ENCODE data around the gene TP53. TPM values are rescaled to one million over a fixed set of nuclear protein-coding genes. Genes with fewer than 3 reads are reported as not detected.
A peak's percentile ranks its signal among the peaks of the same experiment; 100 is the strongest.

The TP53 gene
- total and polyA plus RNA-seq, 10 of the 15 experiments (the other 5 are each of a cell fraction or from before 2014, with no cell fraction given): 35.6 to 162 (median 75.9) TPM

DNA sequence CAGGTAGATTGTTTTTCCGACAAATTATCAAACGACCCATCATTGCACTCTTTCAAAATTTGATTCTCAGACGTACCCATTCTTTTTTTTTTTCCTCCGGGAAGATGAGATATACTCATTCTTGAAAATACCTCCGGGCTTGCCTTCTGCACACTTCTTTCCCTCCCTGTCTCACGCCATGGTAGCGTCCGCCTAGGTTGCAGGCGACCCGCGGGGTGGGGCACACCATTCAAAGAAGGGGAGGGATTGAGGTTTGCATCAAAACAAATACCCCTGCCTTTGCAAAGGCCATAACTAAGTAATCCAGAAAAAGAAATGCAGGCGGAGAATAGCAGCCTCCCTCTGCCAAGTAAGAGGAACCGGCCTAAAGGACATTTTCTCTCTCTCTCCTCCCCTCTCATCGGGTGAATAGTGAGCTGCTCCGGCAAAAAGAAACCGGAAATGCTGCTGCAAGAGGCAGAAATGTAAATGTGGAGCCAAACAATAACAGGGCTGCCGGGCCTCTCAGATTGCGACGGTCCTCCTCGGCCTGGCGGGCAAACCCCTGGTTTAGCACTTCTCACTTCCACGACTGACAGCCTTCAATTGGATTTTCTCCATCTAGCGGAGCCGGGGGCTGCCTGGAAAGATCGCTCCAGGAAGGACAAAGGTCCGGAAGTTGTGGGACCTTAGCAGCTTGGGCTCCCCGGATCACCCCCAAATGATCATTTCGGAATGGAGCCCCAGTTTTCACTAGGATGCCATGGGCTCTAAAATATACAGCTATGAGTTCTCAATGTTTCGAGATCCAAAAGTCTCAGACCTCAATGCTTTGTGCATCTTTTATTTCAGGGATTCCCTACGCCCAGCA lies 843 bp downstream of the TP53 start (continued):
- no peak for TF ChIP-seq NFYB (IDR thresholded peaks at IDR 0.05; ENCODE audit: insufficient read depth, low read depth, low read length)
- no peak for TF ChIP-seq HDAC2 (IDR thresholded peaks at IDR 0.05)
- TF ChIP-seq KDM1A (IDR thresholded peaks at IDR 0.05; ENCODE audit: borderline replicate concordance): no peak
- TF ChIP-seq BRCA1 (IDR thresholded peaks at IDR 0.05; ENCODE audit: low read depth, low read length): peak; percentile 60
- TF ChIP-seq ZNF24 (IDR thresholded peaks at IDR 0.05): no peak
- peak; percentile 68; the same call in 1 of the 2 replicates for TF ChIP-seq PML (IDR thresholded peaks at IDR 0.05; ENCODE audit: low read length)
- TF ChIP-seq NRF1 (conservative IDR thresholded peaks at IDR 0.05; ENCODE audit: low read depth, low read length): no peak
- TF ChIP-seq ZNF217 (IDR thresholded peaks at IDR 0.05): no peak
- TF ChIP-seq SMAD1 (IDR thresholded peaks at IDR 0.05; ENCODE audit: low read depth, partially characterized antibody): peak; percentile 81
- TF ChIP-seq CREB1 (IDR thresholded peaks at IDR 0.05; ENCODE audit: low read depth): no peak
- TF ChIP-seq, protein P1, sequence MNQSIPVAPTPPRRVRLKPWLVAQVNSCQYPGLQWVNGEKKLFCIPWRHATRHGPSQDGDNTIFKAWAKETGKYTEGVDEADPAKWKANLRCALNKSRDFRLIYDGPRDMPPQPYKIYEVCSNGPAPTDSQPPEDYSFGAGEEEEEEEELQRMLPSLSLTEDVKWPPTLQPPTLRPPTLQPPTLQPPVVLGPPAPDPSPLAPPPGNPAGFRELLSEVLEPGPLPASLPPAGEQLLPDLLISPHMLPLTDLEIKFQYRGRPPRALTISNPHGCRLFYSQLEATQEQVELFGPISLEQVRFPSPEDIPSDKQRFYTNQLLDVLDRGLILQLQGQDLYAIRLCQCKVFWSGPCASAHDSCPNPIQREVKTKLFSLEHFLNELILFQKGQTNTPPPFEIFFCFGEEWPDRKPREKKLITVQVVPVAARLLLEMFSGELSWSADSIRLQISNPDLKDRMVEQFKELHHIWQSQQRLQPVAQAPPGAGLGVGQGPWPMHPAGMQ (IDR thresholded peaks at IDR 0.05; ENCODE audit: borderline replicate concordance): no peak
- 0 out of 2 replicates have a peak, but pooled peaks have one; percentile 17 for TF ChIP-seq SMARCA5 (IDR thresholded peaks at IDR 0.05)
- no peak for TF ChIP-seq IRF4 (IDR thresholded peaks at IDR 0.05; ENCODE audit: low read depth, low read length)
- no peak for TF ChIP-seq NFYA (IDR thresholded peaks at IDR 0.05; ENCODE audit: borderline replicate concordance, low read depth, low read length)
- peak; percentile 94 for TF ChIP-seq NBN (IDR thresholded peaks at IDR 0.05)
- TF ChIP-seq NFIC (IDR thresholded peaks at IDR 0.05; ENCODE audit: low read depth, low read length): peak; percentile 83
- no peak for TF ChIP-seq NR2F1 (conservative IDR thresholded peaks at IDR 0.05)
- no peak; the same call in 1 of the 2 replicates for TF ChIP-seq WRNIP1 (IDR thresholded peaks at IDR 0.05; ENCODE audit: borderline replicate concordance, low read depth, low read length)
- TF ChIP-seq PAX8 (IDR thresholded peaks at IDR 0.05): no peak
- no peak for TF ChIP-seq ZBTB4 (CRISPR knock-in tag; IDR thresholded peaks at IDR 0.05)
- TF ChIP-seq, protein P2, sequence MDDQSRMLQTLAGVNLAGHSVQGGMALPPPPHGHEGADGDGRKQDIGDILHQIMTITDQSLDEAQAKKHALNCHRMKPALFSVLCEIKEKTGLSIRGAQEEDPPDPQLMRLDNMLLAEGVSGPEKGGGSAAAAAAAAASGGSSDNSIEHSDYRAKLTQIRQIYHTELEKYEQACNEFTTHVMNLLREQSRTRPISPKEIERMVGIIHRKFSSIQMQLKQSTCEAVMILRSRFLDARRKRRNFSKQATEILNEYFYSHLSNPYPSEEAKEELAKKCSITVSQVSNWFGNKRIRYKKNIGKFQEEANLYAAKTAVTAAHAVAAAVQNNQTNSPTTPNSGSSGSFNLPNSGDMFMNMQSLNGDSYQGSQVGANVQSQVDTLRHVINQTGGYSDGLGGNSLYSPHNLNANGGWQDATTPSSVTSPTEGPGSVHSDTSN (IDR thresholded peaks at IDR 0.05; ENCODE audit: insufficient replicate concordance, low read depth, low read length): no peak
- TF ChIP-seq, protein P3, sequence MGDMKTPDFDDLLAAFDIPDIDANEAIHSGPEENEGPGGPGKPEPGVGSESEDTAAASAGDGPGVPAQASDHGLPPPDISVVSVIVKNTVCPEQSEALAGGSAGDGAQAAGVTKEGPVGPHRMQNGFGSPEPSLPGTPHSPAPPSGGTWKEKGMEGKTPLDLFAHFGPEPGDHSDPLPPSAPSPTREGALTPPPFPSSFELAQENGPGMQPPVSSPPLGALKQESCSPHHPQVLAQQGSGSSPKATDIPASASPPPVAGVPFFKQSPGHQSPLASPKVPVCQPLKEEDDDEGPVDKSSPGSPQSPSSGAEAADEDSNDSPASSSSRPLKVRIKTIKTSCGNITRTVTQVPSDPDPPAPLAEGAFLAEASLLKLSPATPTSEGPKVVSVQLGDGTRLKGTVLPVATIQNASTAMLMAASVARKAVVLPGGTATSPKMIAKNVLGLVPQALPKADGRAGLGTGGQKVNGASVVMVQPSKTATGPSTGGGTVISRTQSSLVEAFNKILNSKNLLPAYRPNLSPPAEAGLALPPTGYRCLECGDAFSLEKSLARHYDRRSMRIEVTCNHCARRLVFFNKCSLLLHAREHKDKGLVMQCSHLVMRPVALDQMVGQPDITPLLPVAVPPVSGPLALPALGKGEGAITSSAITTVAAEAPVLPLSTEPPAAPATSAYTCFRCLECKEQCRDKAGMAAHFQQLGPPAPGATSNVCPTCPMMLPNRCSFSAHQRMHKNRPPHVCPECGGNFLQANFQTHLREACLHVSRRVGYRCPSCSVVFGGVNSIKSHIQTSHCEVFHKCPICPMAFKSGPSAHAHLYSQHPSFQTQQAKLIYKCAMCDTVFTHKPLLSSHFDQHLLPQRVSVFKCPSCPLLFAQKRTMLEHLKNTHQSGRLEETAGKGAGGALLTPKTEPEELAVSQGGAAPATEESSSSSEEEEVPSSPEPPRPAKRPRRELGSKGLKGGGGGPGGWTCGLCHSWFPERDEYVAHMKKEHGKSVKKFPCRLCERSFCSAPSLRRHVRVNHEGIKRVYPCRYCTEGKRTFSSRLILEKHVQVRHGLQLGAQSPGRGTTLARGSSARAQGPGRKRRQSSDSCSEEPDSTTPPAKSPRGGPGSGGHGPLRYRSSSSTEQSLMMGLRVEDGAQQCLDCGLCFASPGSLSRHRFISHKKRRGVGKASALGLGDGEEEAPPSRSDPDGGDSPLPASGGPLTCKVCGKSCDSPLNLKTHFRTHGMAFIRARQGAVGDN (IDR thresholded peaks at IDR 0.05): 0 out of 2 replicates have a peak, but pooled peaks have one; percentile 20

All from GM12878 (cell line).